ENCODE measurements around the gene C5AR2. TPM values are rescaled to one million over a fixed set of nuclear protein-coding genes. Genes with fewer than 3 reads are reported as not detected.
"Not testable (repeated sequence)": the region's sequence is repeated elsewhere in the genome, so short reads cannot be mapped to it uniquely, and the experiment has no call there.

Gene C5AR2
- polyA plus RNA-seq, 4 donors: 0.23 to 0.45 (median 0.29) TPM

DNA sequence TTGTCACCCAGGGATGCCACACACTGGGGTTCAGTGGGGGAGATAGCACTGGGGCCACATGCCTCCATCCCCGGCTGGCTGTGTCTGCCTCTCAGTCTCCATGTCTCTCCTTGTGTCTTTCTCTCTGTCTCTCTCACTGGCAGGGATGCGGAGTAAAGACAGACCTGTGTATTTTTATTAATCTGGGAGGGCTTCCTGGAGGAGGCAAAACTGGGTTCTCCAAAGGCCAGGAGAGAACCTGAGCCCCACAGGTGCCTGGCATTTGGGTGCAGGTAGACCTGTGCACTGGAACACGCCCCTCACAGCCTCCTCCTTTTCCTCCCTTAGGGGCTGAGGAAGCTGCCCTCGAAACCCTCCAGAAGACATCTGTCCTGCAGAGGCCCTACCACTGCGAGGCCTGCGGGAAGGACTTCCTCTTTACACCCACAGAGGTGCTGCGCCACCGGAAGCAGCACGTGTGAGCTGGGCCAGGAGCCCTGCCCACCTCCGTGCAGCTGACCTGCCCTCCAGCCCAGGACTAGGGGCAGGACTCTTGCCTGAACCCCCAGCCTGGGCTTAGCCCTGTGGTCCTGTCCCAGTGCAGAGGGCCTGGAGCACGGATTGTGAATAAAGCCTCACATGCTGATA is 49.8 kb downstream of the C5AR2 start:
- DNase-seq (ENCODE audit: low read depth in 4 of 4, low spot score in 3 of 4): no peak

DNA sequence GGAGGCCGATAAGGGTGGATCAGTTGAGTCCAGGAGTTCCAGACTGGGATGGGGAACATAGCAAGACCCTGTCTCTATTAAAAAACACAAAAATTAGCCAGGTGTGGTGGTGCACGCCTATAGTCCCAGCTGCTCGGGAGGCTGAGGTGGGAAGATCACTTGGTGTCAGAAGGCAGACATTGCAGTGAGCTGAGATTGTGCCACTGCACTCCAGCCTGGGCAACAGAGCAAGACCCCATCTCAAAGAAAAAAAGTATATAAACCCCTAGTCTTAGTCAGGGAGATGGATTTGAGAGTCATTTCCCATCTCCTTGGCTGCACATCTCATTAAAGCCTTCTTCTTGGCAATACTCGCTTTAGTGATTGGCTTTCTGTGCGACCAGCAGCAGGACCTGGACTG is 51.9 kb downstream of the C5AR2 start:
- not testable (repeated sequence) for DNase-seq (ENCODE audit: low read depth in 4 of 4, low spot score in 3 of 4)

- not testable (repeated sequence) for DNase-seq (ENCODE audit: low read depth in 4 of 4, low spot score in 3 of 4)
Measured at GRCh38 chr19:47384533-47384932, 52.6 kb downstream of the C5AR2 start.

DNA sequence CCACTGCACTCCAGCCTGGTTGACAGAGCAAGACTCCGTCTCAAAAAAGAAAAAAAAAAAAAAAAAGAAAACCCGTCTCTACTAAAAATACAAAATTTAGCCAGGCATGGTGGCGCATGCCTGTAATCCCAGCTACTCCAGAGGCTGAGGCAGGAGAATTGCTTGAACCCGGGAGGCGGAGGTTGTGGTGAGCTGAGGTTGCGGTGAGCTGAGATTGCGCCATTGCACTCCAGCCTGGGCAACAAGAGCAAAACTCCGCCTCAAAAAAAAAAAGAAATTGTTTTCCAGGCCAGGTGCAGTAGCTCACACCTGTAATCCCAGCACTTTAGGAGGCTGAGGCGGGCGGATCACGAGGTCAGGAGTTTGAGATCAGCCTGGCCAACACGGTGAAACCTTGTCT is 54.6 kb downstream of the C5AR2 start:
- DNase-seq (ENCODE audit: low read depth in 4 of 4, low spot score in 3 of 4): not testable (repeated sequence)

DNA sequence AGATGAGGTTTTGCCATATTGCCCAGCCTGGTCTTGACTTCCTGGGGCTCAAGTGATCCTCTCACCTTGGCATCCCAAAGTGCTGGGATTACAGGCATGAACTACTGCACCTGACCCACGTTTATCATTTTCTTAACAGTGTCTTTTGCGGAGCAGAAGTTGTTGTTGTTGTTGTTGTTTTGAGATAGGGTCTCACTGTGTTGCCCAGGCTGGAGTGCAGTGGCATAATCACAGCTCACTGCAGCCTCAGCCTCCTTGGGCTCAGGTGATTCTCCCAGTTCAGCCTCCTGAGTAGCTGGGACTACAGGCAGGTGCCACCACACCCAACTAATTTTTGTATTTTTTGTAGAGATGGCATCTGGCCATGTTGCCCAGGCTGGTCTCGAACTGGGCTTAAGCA is 55.6 kb downstream of the C5AR2 start:
- not testable (repeated sequence) for DNase-seq (ENCODE audit: low read depth in 4 of 4, low spot score in 3 of 4)

GRCh38 chr19:47388721-47389120 is 56.7 kb downstream of the C5AR2 start:
- DNase-seq (ENCODE audit: low read depth in 4 of 4, low spot score in 3 of 4): not testable (repeated sequence)

- DNase-seq (ENCODE audit: low read depth in 4 of 4, low spot score in 3 of 4): no peak
Measured at GRCh38 chr19:47389150-47389556, 57.2 kb downstream of the C5AR2 start.

- no peak for DNase-seq (ENCODE audit: low read depth in 4 of 4, low spot score in 3 of 4)
Measured at GRCh38 chr19:47390533-47391488, 58.8 kb downstream of the C5AR2 start.

GRCh38 chr19:47391510-47392223 is 59.7 kb downstream of the C5AR2 start:
- peak; percentile 10 to 37 (median 22) for DNase-seq (ENCODE audit: low read depth in 4 of 4, low spot score in 3 of 4)

Other genes starting within 250 kb of the C5AR2 start
- gene ZC3H4, start 218.4 kb upstream of the C5AR2 start, polyA plus RNA-seq (ENCODE audit: insufficient read length in 4 of 4): 10 to 100 TPM; 33.8 to 35.2 (median 34.6) TPM
- gene SAE1, start 201.3 kb upstream of the C5AR2 start, polyA plus RNA-seq (ENCODE audit: insufficient read length in 4 of 4): 100 to 1,000 TPM; 116 to 132 (median 122) TPM
- gene BBC3, start 101.0 kb upstream of the C5AR2 start, polyA plus RNA-seq (ENCODE audit: insufficient read length in 4 of 4): 1 to 10 TPM; 1.1 to 2.9 (median 1.6) TPM
- gene CCDC9, start 75.7 kb upstream of the C5AR2 start, polyA plus RNA-seq (ENCODE audit: insufficient read length in 4 of 4): 10 to 100 TPM; 19.6 to 29.4 (median 22.0) TPM
- 10 to 100 TPM in 1 of 4 donors, 1 to 10 TPM in 3; 6.5 to 11.7 (median 7.6) TPM for gene INAFM1, start 57.3 kb upstream of the C5AR2 start, polyA plus RNA-seq (ENCODE audit: insufficient read length in 4 of 4)
- gene C5AR1, start 22.3 kb upstream of the C5AR2 start, polyA plus RNA-seq (ENCODE audit: insufficient read length in 4 of 4): 1 to 10 TPM; 4.6 to 6.9 (median 5.2) TPM
- 10 to 100 TPM; 11.6 to 17.5 (median 12.4) TPM for gene DHX34, start 17.1 kb downstream of the C5AR2 start, polyA plus RNA-seq (ENCODE audit: insufficient read length in 4 of 4)
- gene MEIS3, start 87.4 kb downstream of the C5AR2 start, polyA plus RNA-seq (ENCODE audit: insufficient read length in 4 of 4): 10 to 100 TPM; 18.6 to 28.0 (median 20.1) TPM
- under 1 TPM in 3 of 4 donors, not detected in 1; 0.06 to 0.25 (median 0.20) TPM for gene SLC8A2, start 139.7 kb downstream of the C5AR2 start, polyA plus RNA-seq (ENCODE audit: insufficient read length in 4 of 4)
- 10 to 100 TPM; 10.9 to 12.8 (median 11.6) TPM for gene KPTN, start 152.0 kb downstream of the C5AR2 start, polyA plus RNA-seq (ENCODE audit: insufficient read length in 4 of 4)
- gene NAPA, start 182.9 kb downstream of the C5AR2 start, polyA plus RNA-seq (ENCODE audit: insufficient read length in 4 of 4): 100 to 1,000 TPM; 155 to 167 (median 163) TPM
- under 1 TPM; 0.18 to 0.26 (median 0.20) TPM for gene ZNF541, start 241.0 kb downstream of the C5AR2 start, polyA plus RNA-seq (ENCODE audit: insufficient read length in 4 of 4)